GM12801 (cell line): ENCODE data around the gene C4orf50.

Experiments used
- CTCF ChIP-seq: IDR thresholded peaks from one replicate; pipeline ENCODE4 v1.5.1; 2011; ENCODE audit warnings: control low read depth; ENCODE audit not compliant: insufficient read length; ENCODE audit errors: extremely low read depth

C4orf50 gene

DNA sequence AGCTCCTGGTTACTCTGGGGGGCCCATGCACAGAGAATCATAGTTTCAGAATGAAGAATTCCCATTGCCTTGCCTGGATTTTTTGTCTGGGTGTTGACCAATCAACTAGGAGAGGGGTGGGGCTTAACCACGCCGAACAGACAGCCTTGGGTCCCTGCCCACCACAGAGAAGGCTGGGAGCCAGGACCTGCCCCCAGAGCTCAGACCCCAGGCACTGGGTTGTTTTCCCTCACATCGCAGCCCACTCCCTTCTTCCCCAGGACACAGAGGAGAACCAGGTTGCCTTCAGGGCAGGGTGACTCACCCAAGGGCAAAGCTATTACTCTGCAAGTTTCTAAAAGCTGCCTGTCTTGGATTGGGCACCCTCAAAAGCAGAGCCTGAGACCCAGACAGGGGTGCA is 102.0 kb downstream of the C4orf50 start:
- TF ChIP-seq CTCF, result no peak

DNA sequence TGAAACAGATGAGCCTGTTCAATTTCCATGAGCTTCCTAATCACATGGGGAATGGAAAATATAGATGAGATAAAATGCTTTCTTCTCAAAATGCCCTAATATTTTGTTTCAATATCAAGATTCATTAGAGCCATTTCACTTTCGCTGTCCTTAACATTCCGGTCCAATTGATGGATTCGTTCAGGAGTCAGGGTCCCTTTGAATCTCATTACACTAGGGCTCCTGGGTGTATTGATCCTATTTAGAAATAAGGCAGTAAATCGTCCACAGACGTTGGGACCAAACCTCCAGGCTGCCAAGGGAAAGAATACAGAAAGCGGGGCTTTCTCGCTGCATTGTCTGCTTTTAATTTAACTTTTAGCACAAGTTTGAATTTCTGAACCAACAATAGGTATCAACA is 104.8 kb downstream of the C4orf50 start:
- TF ChIP-seq CTCF, result no peak

GRCh38 chr4:5912614-5913019 is 105.6 kb downstream of the C4orf50 start:
- TF ChIP-seq CTCF, result no peak

- no peak for TF ChIP-seq CTCF
Observed at GRCh38 chr4:5908876-5909427, 109.3 kb downstream of the C4orf50 start.

DNA sequence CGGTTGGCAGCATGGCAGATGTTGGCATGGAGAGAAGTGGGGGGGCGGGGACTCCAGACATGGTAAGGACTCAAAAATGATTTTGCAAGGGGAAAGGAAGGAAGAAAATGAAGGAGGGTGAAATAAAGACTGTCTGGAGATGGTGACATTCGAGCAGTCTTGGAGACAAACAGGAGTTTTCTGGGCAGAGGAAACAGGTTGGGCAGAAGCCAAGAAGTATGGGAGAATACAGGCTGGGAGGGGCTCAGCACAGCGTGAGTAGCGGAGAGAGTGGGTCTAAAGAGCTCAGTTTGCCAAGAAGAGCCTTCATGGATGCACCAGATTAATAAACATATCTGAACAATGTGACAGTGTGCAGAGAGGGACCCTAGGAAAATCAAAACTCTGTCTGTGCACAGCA is 112.0 kb downstream of the C4orf50 start:
- no peak for TF ChIP-seq CTCF

DNA sequence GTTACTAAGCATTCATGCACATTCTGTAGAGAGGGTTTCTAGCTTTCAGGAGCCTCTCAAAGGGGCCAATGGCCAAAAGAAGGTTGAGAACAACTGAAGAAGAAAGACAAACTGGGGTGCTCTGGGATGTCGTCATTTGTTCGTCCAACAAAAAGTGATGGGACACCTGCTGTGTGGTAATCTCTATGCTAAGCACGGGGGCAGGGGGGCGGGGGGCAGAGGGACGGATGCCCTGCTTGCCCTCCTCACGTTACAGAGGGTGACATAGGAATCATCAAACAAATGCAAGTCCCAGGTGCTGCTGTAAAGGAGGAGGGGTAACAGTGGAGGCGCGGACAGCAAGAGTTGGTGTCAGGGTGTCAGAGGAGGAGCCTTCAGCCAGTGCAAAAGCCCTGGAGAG is 112.5 kb downstream of the C4orf50 start:
- TF ChIP-seq CTCF, result no peak

DNA sequence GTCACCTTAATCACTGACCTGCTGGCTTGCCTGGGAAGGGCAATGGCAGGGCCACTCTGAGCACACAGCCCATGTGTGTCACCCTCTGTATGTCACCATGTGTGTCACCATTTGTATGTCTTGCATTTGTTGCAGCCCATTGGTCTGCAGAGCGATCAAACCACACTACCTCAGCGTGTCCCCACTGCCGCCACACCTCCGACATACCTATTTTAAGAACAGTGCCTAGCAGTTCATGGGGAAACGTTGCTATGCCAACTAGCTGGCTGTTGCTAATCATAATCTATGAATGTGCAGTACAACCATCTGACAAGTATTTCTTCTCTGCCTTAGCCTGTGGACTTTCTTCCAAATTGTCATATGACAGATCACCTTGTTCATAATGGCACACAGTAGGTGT is 117.4 kb downstream of the C4orf50 start:
- TF ChIP-seq CTCF, result no peak

DNA sequence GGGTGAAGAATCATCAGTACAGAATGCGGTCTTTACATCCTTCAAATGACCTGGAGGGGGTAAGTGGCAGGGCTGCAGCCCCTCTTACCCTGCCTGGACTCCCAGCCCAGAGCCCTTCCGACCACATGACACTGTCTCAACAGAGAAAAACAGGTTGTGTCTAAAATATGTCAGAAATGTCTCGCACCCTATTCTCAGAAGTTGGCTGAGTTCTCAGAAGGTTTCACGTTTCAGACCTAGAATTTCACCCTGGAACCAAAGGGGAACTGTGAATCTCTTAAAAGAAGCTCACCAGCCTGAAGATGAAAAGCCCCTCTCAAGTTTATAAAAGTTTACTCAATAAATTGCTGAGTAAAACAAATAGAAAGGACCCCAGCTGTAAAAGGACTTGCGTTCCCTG is 118.3 kb downstream of the C4orf50 start:
- no peak for TF ChIP-seq CTCF
